IMR-90 (cell line): Measurements from ENCODE around the gene ARHGEF38. TPM values are rescaled to one million over a fixed set of nuclear protein-coding genes. Genes with fewer than 3 reads are reported as not detected.

Experiments used
- ATAC-seq: fragments of 200-7000 bp; cut with Tn5 transposase; 2 replicates; pipeline ENCODE4 v1.9.1; 2020; ENCODE audit warnings: low read depth, mild to moderate bottlenecking, moderate library complexity
- BruUV-seq: library from RNA; stranded (reverse); fragments of 400-500 nt; replicated peaks from 2 replicates; lab custom pipeline; 2021; lab: Mats Ljungman, UMichigan
- CTCF ChIA-PET: fragments of 300-600 bp; formaldehyde crosslinking; extraction: SDS; loops from one replicate; lab custom pipeline; 2021; ENCODE audit warnings: antibody characterized with exemption; lab: Yijun Ruan, JAX
- POLR2A ChIA-PET: fragments of 300-600 bp; sonication (Branson Sonifier 250); formaldehyde crosslinking; loops from one replicate; lab custom pipeline; 2022; ENCODE audit warnings: antibody characterized with exemption; ENCODE audit not compliant: unreplicated experiment; lab: Charles Lee
- DNase-seq: peaks from one replicate; pipeline ENCODE4 v3.0.0; 2013
- H2AFZ ChIP-seq: replicated peaks from 2 replicates; pipeline ENCODE3; 2013; ENCODE audit warnings: low read length, mild to moderate bottlenecking; ENCODE audit not compliant: poor library complexity
- H2AK5ac ChIP-seq: 2 replicates; pipeline ENCODE4 v1.6.1; 2013; ENCODE audit warnings: low read depth, low read length, inconsistent platforms
- H2AK9ac ChIP-seq: replicated peaks from 2 replicates; pipeline ENCODE3; 2013; ENCODE audit warnings: mild to moderate bottlenecking, low read depth, low read length, moderate library complexity; ENCODE audit not compliant: poor library complexity
- H2BK120ac ChIP-seq: 2 replicates; pipeline ENCODE4 v1.6.1; 2013; ENCODE audit warnings: low read depth, low read length, inconsistent platforms
- H2BK15ac ChIP-seq: 3 replicates; pipeline ENCODE4 v1.6.1; 2013; ENCODE audit warnings: low read depth, low read length, inconsistent platforms
- H2BK20ac ChIP-seq: 2 replicates; pipeline ENCODE4 v1.6.1; 2013; ENCODE audit warnings: low read depth, mild to moderate bottlenecking, inconsistent platforms, low read length, moderate library complexity
- H2BK5ac ChIP-seq: 2 replicates; pipeline ENCODE4 v1.6.1; 2013; ENCODE audit warnings: mild to moderate bottlenecking, low read depth, low read length, inconsistent platforms; ENCODE audit not compliant: poor library complexity, severe bottlenecking
- H3K14ac ChIP-seq: replicated peaks from 2 replicates; pipeline ENCODE4 v1.6.1; 2013; ENCODE audit warnings: low read depth, low read length, inconsistent platforms
- H3K18ac ChIP-seq: 2 replicates; pipeline ENCODE4 v1.6.1; 2013; ENCODE audit warnings: low read depth, low read length, control low read depth
- H3K23ac ChIP-seq: 2 replicates; pipeline ENCODE4 v1.6.1; 2013; ENCODE audit warnings: low read depth, low read length, inconsistent platforms
- H3K27ac ChIP-seq: 2 replicates; pipeline ENCODE4 v1.5.1; 2013; ENCODE audit warnings: mild to moderate bottlenecking, control low read depth, low read length; ENCODE audit not compliant: insufficient read depth
- H3K27me3 ChIP-seq: 2 replicates; pipeline ENCODE4 v1.6.1; 2013; ENCODE audit warnings: low read length; ENCODE audit not compliant: control insufficient read depth, insufficient read depth
- H3K36me3 ChIP-seq: 2 replicates; pipeline ENCODE4 v1.6.1; 2013; ENCODE audit warnings: low read length, mixed read lengths; ENCODE audit not compliant: control insufficient read depth, insufficient read depth
- H3K4ac ChIP-seq: 2 replicates; pipeline ENCODE4 v1.6.1; 2013; ENCODE audit warnings: low read depth, low read length, inconsistent platforms
- H3K4me1 ChIP-seq: 2 replicates; pipeline ENCODE4 v1.6.1; 2013; ENCODE audit warnings: low read length, mixed read lengths; ENCODE audit not compliant: control insufficient read depth, insufficient read depth
- H3K4me2 ChIP-seq: 2 replicates; pipeline ENCODE4 v1.6.1; 2013; ENCODE audit warnings: low read depth, mild to moderate bottlenecking, control low read depth, low read length, moderate library complexity
- H3K4me3 ChIP-seq: 2 replicates; pipeline ENCODE4 v1.5.1; 2013; ENCODE audit warnings: low read depth, mild to moderate bottlenecking, control low read depth, low read length, moderate library complexity; ENCODE audit not compliant: insufficient read depth
- H3K56ac ChIP-seq: 2 replicates; pipeline ENCODE4 v1.6.1; 2013; ENCODE audit warnings: low read length, inconsistent platforms; ENCODE audit not compliant: insufficient read depth; ENCODE audit errors: extremely low read depth
- H3K79me1 ChIP-seq, 2 experiments: 2 replicates each; pipeline ENCODE4 v1.6.1; 2013; ENCODE audit warnings: low read length in 2 of 2, inconsistent platforms in 1 of 2, low read depth in 1 of 2
- H3K9ac ChIP-seq: 2 replicates; pipeline ENCODE4 v1.6.1; 2013; ENCODE audit warnings: low read depth, low read length, control low read depth
- H3K9me1 ChIP-seq: 2 replicates; pipeline ENCODE4 v1.6.1; 2013; ENCODE audit warnings: low read length, inconsistent platforms; ENCODE audit not compliant: insufficient read depth
- H3K9me3 ChIP-seq: 2 replicates; pipeline ENCODE4 v1.6.1; 2013; ENCODE audit warnings: low read length; ENCODE audit not compliant: control insufficient read depth, insufficient read depth
- H4K20me1 ChIP-seq: 2 replicates; pipeline ENCODE4 v1.6.1; 2013; ENCODE audit warnings: low read length, inconsistent platforms; ENCODE audit not compliant: insufficient read depth
- H4K5ac ChIP-seq: 2 replicates; pipeline ENCODE4 v1.6.1; 2013; ENCODE audit warnings: mild to moderate bottlenecking, low read depth, low read length, control low read depth
- H4K8ac ChIP-seq, 2 experiments: 2 replicates each; pipeline ENCODE4 v1.6.1; 2013; ENCODE audit warnings: low read depth in 2 of 2, low read length in 2 of 2, control low read depth in 1 of 2, inconsistent platforms in 1 of 2
- H4K91ac ChIP-seq: 2 replicates; pipeline ENCODE4 v1.6.1; 2013; ENCODE audit warnings: low read depth, low read length, inconsistent platforms; ENCODE audit not compliant: insufficient read depth
- CEBPB ChIP-seq: IDR thresholded peaks from 2 replicates; pipeline ENCODE4 v1.6.1; 2012; ENCODE audit warnings: low read depth, low read length, improper control_type of control experiment
- MAZ ChIP-seq: IDR thresholded peaks from 2 replicates; pipeline ENCODE4 v1.6.1; 2012; ENCODE audit warnings: low read depth, mild to moderate bottlenecking, low read length, improper control_type of control experiment, moderate library complexity, borderline replicate concordance
- RFX5 ChIP-seq: IDR thresholded peaks from 2 replicates; pipeline ENCODE4 v1.8.0; 2012; ENCODE audit warnings: low read depth, mild to moderate bottlenecking, low read length, moderate library complexity
- WGBS, 2 experiments: methylation state at CpG; one replicate each; pipeline versions ENCODE4 v1.1.5 to v1.1.7; 2013; ENCODE audit warnings: missing lambda C conversion rate in 2 of 2; ENCODE audit not compliant: insufficient read length in 1 of 2; ENCODE audit errors: extremely low coverage in 2 of 2; 5-methylcytosine and 5-hydroxymethylcytosine counted together
- dilution Hi-C: fragments of 300-500 bp; cut with HindIII; formaldehyde crosslinking; loops from one replicate; pipeline ENCODE4 v1.14.3; 2018; ENCODE audit warnings: low sequenced_read_pairs; ENCODE audit not compliant: unreplicated experiment
- in situ Hi-C: fragments of 300-500 bp; cut with MboI; formaldehyde crosslinking; loops from 3 replicates; pipeline ENCODE4 v1.14.3; 2019; ENCODE audit warnings: low sequenced_read_pairs, inconsistent platforms, mixed read lengths
- intact Hi-C: fragments of 100-400 bp; cut with micrococcal nuclease; formaldehyde crosslinking; loops from 2 replicates; pipeline ENCODE4 v1.10.0; 2022
- polyA plus RNA-seq, 3 experiments: library from polyadenylated mRNA; depleted of rRNA; stranded (reverse); fragments of >200 nt; gene quantifications; 2 replicates each; pipeline ENCODE4 v1.2.3, GENCODE V29; 2012; ENCODE audit warnings: low replicate concordance in 1 of 3
- total RNA-seq: library from RNA; depleted of rRNA; stranded (reverse); fragments of >200 nt; gene quantifications from 2 replicates; pipeline ENCODE4 v1.2.3, GENCODE V29; 2012

Gene ARHGEF38
- total and polyA plus RNA-seq, 2 of the 4 experiments (the other 2 are of a cell fraction): not detected

GRCh38 chr4:105662935-105663675 is 110.7 kb downstream of the ARHGEF38 start:
- no peaks in the 10 kb centered on the region for H3K27me3 ChIP-seq
- DNase-seq (no peak), ATAC-seq (no peak)
- H3K4me3 ChIP-seq: no peak overlapping the region
- no peak overlapping the region for H3K14ac ChIP-seq
- no peak overlapping the region for H3K23ac ChIP-seq
- ChIA-PET CTCF (no interaction called here), POLR2A (no interaction called here)
- in situ Hi-C loops: no loop called here
- H2AFZ ChIP-seq: no peak overlapping the region
- H4K5ac ChIP-seq: no peak overlapping the region
- H3K4me1 ChIP-seq: no peaks in the 10 kb centered on the region
- no peaks in the 10 kb centered on the region for H4K20me1 ChIP-seq
- H3K9me1 ChIP-seq: no peaks in the 10 kb centered on the region
- no peak overlapping the region for H3K4me2 ChIP-seq
- H4K91ac ChIP-seq: no peak overlapping the region
- dilution Hi-C loops: no loop called here
- BruUV-seq: no TSS peak
- no peak overlapping the region for H3K27ac ChIP-seq
- H4K8ac ChIP-seq: no peak overlapping the region
- TF ChIP-seq CEBPB: no peak
- TF ChIP-seq MAZ: no peak
- TF ChIP-seq RFX5: no peak
- no peak overlapping the region for H3K56ac ChIP-seq
- H3K9ac ChIP-seq: no peak overlapping the region
- WGBS, 2 experiments: no CpG with 5 or more reads among the region's 2 CpGs
- H2BK5ac ChIP-seq: no peak overlapping the region
- no peak overlapping the region for H3K18ac ChIP-seq
- intact Hi-C loops: no loop called here
- no peak overlapping the region for H2BK120ac ChIP-seq
- H3K79me1 ChIP-seq: no peaks in the 10 kb centered on the region
- no peaks in the 10 kb centered on the region for H3K36me3 ChIP-seq
- H3K4ac ChIP-seq: no peak overlapping the region
- H3K9me3 ChIP-seq: no peaks in the 10 kb centered on the region
- no peak overlapping the region for H2AK9ac ChIP-seq
- H2BK15ac ChIP-seq: no peak overlapping the region
- H2AK5ac ChIP-seq: no peak overlapping the region
- H2BK20ac ChIP-seq: no peak overlapping the region
